GM18520 (cell line): ENCODE data around the gene PELI3.

Experiments
- ATAC-seq: cut with Tn5 transposase; IDR thresholded peaks from one replicate; pipeline ENCODE4 v1.9.1; 2021; ENCODE audit not compliant: unreplicated experiment

Gene PELI3

DNA sequence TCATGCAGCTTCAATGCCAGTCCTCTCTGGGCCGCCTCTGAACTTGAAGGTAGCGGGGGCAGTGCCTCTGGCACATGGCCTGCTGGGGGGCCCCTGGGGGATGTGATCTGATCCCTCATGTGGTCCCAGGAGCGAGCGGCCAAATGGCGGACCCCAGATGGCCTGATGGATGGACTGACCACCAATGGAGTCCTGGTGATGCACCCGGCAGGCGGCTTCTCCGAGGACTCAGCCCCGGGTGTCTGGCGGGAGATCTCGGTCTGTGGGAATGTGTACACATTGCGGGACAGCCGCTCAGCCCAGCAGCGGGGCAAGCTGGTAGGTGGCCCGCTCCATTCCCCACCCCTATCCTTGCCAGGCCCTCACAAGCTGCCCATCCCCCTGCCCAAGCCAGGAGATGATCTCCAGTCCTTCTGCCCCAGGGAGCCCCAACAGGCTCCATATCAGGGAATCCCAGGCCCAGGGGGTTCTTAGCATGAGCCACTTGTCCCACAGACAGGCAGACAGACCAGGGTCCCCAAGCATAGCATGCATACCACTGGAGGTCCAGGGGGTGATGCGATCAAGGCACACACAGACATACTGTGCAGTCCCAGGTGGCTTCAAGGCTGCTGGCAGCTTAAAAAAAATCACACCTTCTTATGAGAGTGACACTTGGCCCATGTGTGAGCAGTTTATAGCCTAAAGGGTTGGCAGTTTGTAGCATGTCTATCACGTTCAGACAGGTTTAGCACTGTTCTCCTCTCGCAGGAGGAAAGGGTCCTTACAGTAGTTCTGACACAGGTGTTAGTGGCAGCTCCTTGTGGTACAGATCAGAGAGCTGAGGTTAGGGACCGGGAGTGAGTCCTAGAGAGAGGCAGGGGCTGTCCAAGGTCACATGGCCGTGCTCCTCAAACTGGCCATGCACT is 7.2 kb downstream of the PELI3 start:
- no peak for ATAC-seq

DNA sequence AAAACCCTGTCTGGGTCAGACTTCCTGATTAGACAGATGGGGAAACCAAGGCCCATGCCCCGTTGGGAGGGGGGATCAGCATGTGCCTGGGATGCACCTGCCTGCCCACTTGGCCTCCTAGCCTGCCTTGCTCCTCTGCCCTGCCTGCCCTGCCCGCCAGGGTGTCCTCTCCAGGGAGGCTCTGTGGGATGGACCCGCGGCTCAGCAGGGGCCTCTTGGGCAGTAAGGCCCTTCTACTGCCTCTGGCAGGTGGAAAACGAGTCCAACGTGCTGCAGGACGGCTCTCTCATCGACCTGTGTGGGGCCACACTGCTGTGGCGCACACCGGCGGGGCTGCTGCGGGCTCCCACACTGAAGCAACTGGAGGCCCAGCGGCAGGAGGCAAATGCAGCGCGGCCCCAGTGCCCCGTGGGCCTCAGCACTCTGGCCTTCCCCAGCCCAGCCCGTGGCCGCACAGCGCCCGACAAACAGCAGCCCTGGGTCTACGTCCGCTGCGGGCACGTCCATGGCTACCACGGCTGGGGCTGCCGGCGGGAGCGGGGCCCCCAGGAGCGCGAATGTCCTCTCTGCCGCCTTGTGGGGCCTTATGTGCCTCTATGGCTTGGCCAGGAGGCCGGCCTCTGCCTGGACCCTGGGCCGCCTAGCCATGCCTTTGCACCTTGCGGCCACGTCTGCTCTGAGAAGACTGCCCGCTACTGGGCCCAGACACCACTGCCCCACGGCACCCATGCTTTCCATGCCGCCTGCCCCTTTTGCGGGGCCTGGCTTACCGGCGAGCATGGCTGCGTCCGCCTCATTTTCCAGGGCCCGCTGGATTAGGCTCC is 8.9 kb downstream of the PELI3 start:
- no peak for ATAC-seq

DNA sequence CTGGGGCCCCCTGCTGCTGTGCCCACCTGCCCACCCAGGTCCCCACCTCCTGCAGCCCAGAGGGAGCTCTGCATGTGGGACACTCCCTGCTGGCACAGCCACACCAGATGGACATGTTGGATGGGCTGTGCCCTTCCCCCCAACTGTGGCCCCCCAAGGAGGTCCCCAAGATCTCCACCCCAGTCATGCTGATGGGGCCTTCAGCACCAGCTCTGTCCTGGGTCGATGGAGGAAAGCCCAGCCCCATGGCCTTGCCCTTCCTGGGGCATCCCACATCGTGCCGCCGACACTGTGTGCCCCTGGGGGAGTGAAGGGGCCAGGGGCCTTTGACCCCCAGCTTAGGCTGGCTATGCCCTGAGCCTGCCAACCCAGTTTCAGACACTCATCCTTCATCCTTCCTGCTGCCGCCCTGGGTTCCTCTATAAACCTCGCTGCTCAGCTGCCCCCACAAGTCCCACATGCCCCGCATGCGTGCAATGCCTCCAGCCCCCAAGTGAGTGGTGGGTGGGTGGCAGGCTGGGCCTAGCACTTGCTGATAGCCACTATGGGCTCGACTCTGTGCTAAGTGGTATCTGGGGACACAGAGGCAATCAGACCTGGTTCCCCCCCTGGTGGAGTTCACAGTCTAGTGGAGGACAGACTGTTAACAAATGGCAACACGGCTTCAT is 9.6 kb downstream of the PELI3 start:
- no peak for ATAC-seq

DNA sequence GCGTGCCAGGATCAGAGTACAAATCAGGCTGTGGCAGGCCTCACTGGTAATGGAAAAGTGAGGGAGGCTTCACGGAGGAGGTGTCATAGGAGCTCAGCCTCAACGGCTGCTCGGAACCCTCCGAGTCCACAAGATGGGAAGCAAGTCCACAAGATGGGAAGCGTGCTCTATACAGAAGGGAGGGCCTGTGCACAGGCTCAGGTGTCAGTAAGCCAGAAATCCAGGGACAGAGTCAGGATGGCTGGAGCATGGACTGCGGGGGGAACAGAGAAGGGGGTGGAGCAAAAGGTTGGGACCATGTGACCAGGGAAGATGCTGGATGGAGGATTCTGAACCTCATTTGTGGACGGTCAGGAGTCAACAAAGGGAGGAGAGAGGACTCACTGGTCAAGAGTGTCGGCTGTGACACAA is 10.1 kb downstream of the PELI3 start:
- ATAC-seq: no peak

DNA sequence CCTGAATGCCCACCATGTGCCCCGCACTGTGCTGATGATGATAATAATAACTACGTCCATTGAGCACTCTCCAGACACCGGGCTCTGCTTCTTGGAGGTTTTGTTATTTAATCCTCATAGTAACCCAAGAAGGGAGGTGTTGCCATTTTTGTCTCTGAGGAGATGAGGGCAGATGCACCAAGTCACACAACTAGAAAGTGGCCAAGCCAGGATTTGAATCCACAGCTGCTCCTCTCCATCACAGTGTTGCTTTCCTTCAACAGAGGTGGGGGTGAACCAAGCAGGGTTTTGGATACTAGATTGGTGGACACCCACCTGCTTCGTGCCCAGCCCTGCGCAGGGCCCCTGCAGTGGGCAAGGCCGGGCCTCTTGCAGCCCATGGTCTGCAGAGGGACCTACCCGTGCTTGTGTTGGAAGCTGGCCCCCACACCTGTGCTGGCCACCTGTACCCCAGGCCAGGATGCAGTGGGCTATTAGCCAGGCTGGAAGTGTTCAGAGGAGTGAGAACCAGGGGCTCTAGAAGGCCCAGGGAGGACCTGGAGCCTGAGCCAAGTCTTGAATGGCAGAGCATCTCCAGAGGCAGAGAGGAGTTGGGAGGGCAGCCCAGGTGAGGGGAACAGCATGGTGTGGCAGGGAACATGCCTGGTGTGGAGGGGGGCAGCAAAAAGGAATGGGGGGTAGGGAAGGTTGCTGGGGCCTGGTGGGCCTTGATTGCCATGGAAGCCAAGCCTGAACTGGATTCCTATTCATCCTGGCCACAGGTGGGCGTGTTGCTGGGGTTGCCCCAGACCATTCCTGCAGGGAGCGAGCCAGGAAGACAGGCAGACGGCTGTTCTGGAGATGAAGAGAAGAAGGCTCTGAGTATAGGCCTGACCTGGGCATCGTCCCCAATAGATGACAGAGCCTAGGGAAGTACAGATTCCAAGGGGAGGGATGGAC is 10.8 kb downstream of the PELI3 start:
- no peak for ATAC-seq

DNA sequence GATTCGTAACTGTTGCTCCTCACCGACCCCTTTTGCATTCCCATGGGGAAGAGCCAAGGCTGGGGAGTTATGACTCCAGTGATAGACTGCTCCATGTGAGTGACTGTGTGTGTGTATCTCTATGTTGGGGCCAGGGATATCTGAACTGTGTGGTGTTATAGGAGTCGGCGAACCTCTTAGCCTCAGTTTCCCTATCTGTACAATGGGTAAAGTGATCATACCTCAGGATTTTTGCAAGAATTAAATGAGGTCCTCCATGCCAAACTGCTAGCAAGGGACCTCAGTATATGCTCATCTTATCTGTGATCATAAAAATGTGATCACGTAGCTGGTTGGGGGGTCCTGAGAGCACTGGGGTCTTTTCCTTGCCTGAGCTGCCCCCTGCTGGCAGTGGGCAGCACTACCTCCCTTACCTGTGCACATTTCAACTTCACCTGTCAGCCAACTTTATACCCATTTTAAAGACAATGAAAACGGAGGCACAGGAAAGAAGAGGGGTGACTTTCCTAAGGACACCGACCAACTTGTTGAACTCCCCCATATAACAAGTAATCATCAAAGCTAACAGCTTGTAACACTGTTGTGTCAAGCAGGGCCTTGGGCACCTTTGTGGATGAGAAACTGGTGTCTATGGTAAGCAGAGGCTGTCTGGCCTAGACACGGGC is 12.2 kb downstream of the PELI3 start:
- no peak for ATAC-seq

DNA sequence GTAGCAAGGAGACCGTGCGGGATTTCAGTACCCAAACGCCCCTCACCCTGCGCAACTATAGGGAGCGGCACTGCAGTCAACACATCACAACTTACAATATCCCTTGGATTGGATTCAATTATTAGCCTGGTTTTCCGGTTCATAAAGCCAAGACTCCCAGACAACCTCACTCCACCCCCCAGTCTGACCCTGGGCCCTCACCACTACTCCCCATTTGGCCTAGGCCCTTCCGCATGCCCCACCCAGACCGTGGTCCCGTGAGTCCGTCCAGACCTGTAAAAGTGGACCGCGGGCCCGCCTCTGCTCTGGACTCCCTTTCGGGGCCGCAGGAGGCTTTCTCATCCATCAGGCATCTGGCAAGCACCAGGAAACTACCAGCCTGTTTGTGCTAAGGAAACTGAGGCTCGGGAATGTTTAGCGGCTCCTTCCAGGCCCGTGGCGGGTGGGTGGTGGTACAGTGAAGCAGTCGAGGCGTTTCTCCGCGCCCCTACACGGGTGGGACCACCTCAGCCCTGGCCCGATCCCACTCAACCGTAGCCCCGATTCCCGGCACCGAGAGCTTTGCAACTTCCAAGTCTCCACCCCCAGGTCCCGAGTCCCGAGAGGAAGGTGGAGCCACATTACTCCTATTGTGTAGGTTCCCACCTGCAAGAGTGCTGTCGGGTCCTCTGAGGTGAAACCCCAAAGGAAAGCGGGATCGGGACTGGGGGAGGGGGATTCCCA is 12.8 kb downstream of the PELI3 start:
- ATAC-seq: no peak

DNA sequence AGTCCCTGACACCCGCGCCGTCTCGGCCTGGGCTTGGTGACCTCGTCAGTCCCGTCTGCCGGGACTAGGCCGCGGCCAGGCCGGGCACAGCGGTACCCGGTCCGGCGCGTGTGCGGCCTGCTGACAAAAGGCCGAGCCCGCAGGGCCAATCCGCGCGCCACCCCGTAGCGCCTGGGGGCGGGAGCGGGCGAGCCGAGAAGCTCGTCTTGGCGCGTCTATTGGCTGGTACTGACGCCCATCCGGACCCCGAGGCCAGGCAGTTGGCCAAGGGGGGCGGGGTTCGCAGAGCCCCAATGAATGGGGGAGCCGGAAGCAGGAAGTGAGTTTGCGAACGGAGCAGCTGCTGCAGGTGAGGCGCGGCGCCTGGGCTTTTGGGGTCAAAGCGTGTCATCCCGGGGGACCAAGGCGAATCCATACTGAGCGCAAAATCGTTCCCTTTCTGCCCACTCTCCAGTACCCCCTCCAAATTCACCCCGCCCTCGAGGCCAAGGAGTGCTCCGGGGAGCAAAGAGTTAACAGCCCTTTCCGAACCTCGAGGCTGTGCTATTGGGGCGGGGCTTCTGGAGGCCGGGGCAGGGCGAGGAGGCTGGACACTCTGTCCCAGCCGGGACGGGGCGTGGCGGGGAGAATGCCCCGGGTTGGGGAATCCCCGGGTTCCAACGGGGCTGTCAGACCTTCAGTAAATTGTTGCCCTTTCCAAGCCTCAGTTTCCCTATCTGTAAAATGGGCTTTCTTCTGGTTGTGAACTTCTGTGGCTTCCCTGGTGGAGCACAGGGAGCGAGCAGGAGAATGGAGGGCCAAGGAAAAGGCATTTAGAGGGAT is 13.6 kb downstream of the PELI3 start, which contains the start of gene DPP3:
Gene DPP3 (plus strand): TSS at position 318 of the 822 bp plus-strand sequence. CDS start 1,767 bp downstream, outside the sequence.
- peak; percentile 86 for ATAC-seq

DNA sequence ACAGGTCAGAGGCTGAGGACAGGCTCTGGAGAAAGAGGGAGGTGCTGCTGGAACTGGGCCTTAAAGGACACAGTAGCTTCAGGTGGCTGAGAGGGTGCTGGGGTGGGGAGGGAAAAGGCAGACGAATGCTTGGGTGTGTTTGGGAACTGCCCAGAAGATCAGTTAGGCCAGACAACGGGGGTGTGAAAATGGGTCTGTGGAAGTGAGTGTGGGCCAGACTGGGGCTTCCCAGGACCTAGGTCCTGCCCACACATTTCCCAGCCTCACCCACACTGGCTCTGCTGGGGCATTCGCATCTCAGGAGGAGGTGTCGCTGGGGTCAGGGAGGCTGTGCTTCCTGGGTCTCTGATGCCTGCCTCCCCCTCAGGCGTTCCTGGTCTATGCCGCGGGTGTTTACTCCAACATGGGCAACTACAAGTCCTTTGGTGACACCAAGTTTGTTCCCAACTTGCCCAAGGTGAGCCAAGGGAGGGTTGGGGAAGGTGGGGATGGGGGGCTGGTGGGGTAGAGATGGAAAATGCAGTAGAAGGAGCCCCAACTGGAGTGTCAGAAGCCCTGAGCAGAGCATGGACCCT is 18.2 kb downstream of the PELI3 start:
- no peak for ATAC-seq

DNA sequence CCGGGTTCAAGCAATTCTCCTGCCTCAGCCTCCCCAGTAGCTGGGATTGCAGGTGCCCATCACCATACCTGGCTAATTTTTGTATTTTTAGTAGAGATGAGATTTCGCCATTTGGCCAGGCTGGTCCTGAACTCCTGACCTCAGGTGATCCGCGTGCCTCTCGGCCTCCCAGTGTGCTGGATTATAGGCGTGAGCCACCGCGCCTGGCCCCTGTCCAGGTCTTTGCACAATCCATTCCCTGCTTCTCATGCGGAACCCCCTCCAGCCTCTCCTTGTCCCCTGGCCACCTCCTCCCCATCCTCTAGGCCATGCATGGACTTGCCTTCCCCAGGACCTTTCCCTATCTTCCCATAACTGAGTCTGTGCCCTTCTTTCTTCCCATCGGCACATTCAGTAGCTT is 22.3 kb downstream of the PELI3 start:
- ATAC-seq: no peak

DNA sequence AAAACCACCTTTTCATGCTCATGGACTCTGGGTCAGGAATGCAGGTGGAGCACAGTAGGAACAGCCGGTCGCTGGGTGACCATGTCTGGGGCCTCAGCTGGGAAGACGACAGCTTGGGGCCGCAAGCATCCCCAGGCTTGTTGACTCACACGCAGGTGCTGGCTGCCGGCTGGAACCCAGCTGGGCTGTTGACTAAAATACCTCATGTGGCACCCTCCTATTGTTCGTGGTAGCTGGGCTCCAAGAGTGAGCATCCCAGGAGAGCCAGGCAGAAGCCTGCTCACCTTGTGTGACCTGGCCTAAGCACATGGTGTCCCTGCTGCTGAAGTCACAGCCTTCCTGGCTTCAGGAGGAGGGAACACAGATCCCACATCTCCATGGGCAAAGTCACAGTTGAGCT is 22.9 kb downstream of the PELI3 start:
- no peak for ATAC-seq

DNA sequence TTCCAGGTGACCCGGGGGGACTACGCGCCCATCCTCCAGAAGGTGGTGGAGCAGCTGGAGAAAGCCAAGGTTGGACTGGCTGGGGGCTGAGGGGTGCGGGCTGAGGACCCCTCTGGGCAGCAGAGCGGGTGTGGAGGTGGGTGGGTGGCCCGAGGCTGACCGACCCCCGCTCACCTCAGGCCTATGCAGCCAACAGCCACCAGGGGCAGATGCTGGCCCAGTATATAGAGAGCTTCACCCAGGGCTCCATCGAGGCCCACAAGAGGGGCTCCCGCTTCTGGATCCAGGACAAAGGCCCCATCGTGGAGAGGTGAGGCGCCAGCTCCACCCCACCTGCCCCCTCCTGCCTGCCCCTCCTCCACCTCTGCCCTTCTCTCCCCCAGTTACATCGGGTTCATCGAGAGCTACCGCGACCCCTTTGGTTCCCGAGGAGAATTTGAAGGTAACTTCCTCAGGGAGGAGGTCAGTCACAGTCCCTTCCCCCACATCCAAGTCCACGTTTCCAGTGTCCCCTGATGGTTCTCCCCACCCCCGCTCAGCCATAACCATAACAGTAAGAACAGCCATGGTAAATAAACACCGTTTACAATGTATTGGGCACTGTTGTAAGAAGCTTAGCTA is 24.7 kb downstream of the PELI3 start:
- no peak for ATAC-seq

DNA sequence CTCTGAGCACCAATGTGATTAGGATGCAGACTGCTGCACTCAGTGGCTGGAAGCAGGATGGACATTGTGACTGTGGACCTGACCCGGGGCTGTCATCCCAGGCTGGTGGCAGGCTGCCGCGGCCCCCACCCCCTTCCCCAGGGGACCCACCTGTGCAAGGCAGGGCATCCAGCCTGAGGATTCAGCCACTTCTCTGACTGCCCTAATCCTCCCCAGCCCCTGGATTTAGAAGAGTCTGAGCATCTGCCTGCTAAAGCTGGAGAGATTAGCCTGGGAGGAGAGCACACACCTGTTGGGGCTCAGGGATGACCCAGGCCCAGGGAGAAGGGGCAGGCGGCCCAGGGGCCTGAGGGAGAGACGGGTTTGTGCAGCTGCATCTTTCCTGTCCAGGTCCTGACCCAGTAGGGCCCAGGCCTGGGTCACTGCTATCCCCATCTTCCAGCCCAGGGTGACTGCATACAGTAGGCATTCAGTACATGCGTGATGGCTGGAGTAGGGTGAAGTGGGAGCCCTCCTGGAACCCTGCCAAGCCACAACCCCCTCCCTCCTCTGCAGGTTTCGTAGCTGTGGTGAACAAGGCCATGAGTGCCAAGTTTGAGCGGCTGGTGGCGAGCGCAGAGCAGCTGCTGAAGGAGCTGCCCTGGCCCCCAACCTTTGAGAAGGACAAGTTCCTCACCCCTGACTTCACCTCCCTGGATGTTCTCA is 25.6 kb downstream of the PELI3 start:
- ATAC-seq: no peak

DNA sequence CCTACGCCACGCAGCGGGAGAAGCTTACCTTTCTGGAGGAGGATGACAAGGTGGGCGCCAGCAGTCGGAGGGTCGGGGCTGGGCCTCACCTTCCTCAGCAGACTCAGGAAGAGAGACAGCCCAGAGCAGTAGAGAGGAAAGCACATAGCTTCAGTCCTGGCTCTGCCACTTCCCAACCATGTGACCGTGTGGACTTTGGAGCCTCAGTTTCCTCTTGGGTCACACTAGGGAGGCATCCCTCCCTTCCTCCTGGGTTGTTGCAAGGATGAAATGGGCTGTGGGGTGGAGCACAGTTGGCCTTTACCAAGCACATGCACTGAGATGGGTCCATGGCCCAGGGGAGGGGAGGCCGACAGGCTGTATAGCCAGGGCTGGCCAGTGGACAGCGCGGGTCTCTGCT is 26.4 kb downstream of the PELI3 start:
- no peak for ATAC-seq

DNA sequence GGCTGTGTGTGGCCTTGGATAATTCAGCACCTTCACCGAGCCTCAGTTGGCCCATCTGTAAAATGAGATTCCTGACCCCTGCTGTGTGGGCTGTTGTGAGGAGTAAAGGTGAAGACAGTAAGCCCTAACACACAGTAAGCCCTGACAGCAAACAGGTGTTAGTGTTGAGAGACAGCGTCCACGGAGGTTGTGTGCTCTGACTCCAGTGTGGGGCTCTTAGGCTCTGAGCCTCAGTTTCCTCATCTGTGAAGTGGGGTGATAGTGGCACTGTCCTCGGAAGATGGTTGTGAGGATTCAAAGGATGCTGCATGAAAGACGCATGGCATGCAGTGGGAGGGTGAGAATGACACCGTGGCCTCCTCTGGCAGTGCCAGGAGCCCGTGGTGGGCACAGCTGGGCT is 27.8 kb downstream of the PELI3 start:
- no peak for ATAC-seq

DNA sequence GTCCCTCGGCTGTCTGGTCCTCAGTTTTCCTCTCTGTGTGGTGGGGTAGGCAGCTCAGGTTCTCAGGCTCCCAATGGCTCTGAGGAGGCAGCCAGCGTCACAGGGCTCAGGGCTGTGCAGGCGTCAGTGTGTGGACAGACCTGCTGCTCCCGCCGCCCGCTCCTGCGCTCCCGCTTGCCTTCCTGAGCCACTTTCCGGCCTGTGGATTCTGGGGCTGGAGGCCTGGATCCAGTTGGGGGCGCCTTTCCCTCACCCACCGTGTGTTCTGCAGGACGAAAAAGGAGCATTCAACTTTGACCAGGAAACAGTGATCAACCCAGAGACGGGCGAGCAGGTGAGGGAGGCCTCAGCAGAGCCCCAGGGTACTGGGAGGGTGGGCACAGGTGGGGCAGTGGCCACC is 28.2 kb downstream of the PELI3 start:
- no peak for ATAC-seq

DNA sequence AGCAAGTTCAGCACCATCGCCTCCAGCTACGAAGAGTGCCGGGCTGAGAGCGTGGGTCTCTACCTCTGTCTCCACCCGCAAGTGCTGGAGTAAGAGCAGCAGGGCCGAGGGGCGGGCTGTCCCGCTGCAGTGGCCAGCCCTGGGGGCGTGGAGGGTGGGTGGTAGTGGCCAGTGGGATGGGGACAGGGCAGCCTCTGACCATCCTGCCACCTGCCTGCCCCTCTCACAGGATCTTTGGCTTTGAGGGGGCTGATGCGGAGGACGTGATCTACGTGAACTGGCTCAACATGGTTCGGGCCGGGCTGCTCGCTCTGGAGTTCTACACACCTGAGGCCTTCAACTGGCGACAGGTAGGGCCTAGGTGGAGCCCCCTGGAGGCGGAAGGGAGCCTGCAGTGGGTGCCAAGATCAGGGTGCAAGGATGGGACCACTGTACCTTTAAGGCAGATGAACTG is 28.7 kb downstream of the PELI3 start:
- ATAC-seq: no peak
